Sigmoid colon (tissue), 4 donors: ENCODE data around the gene MTF1.
"Not testable (repeated sequence)": the region's sequence is repeated elsewhere in the genome, so short reads cannot be mapped to it uniquely, and the experiment has no call there.

Experiments
- CTCF ChIP-seq, 4 experiments: fragments of 450-650 bp in 3 of 4; fragments of 200-600 bp in 1 of 4; IDR thresholded peaks; one replicate each; pipeline ENCODE4 v1.5.1; 2016 to 2019; ENCODE audit warnings: antibody characterized with exemption in 4 of 4, mild to moderate bottlenecking in 3 of 4, moderate library complexity in 2 of 4
- EP300 ChIP-seq, 4 donors: sonication (generic); formaldehyde crosslinking; IDR thresholded peaks; one replicate each; pipeline ENCODE4 v1.6.1; 2017; ENCODE audit warnings: antibody characterized with exemption in 4 of 4
- POLR2A ChIP-seq, 2 donors: fragments of 450-650 bp; IDR thresholded peaks; one replicate each; pipeline ENCODE4 v1.6.1; 2016; ENCODE audit warnings: antibody characterized with exemption in 2 of 2, mild to moderate bottlenecking in 2 of 2, moderate library complexity in 2 of 2
- POLR2AphosphoS5 ChIP-seq, 4 donors: sonication (generic); formaldehyde crosslinking; IDR thresholded peaks; one replicate each; pipeline ENCODE4 v1.6.1; 2017; ENCODE audit warnings: antibody characterized with exemption in 4 of 4

DNA sequence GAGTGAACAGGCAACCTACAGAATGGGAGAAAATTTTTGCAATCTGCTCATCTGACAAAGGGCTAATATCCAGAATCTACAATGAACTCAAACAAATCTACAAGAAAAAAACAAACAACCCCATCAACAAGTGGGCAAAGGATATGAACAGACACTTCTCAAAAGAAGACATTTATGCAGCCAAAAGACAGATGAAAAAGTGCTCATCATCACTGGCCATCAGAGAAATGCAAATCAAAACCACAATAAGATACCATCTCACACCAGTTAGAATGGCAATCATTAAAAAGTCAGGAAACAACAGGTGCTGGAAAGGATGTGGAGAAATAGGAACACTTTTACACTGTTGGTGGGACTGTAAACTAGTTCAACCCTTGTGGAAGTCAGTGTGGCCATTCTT lies 88.0 kb downstream of the MTF1 start:
- not testable (repeated sequence) for TF ChIP-seq CTCF, POLR2A, POLR2AphosphoS5, EP300 (IDR thresholded peaks at IDR 0.05)
